GM03348 (cell line): ENCODE data around the gene LPP.
"Not testable (repeated sequence)": the region's sequence is repeated elsewhere in the genome, so short reads cannot be mapped to it uniquely, and the experiment has no call there.

ENCODE experiments used
- DNase-seq: peaks from one replicate; pipeline ENCODE4 v3.0.0; 2012; ENCODE audit warnings: low spot score

LPP gene

GRCh38 chr3:188683032-188683521, 529.1 kb downstream of the LPP start:
- peak; percentile 58 for DNase-seq

GRCh38 chr3:188684276-188684675, 530.3 kb downstream of the LPP start:
- DNase-seq = no peak

- DNase-seq = no peak
These were observed 531.8 kb downstream of the LPP start for GRCh38 chr3:188685789-188686188.

GRCh38 chr3:188686324-188686723, 532.4 kb downstream of the LPP start:
- no peak for DNase-seq

- DNase-seq = peak; percentile 17
These were observed 533.4 kb downstream of the LPP start for GRCh38 chr3:188687389-188687788.

GRCh38 chr3:188689101-188689574, 535.2 kb downstream of the LPP start:
- peak; percentile 70 for DNase-seq

- no peak for DNase-seq
These were observed 536.1 kb downstream of the LPP start for GRCh38 chr3:188690064-188690463.

GRCh38 chr3:188691004-188691403, 537.0 kb downstream of the LPP start:
- no peak for DNase-seq

- DNase-seq = no peak
These were observed 537.7 kb downstream of the LPP start for GRCh38 chr3:188691665-188692064.

- no peak for DNase-seq
These were observed 538.7 kb downstream of the LPP start for GRCh38 chr3:188692700-188693099.

GRCh38 chr3:188693435-188693834, 539.5 kb downstream of the LPP start:
- no peak for DNase-seq

- no peak for DNase-seq
These were observed 541.3 kb downstream of the LPP start for GRCh38 chr3:188695241-188695640.

GRCh38 chr3:188697127-188697526, 543.2 kb downstream of the LPP start:
- DNase-seq = no peak

- no peak for DNase-seq
These were observed 544.5 kb downstream of the LPP start for GRCh38 chr3:188698436-188698835.

- no peak for DNase-seq
These were observed 546.5 kb downstream of the LPP start for GRCh38 chr3:188700501-188700900.

GRCh38 chr3:188700918-188701317, 547.0 kb downstream of the LPP start:
- no peak for DNase-seq

GRCh38 chr3:188701485-188701969, 547.6 kb downstream of the LPP start:
- no peak for DNase-seq

- not testable (repeated sequence) for DNase-seq
These were observed 548.1 kb downstream of the LPP start for GRCh38 chr3:188702028-188702427.

- DNase-seq = peak; percentile 30
These were observed 552.2 kb downstream of the LPP start for GRCh38 chr3:188706176-188706575.

- DNase-seq = peak; percentile 35
These were observed 552.6 kb downstream of the LPP start for GRCh38 chr3:188706599-188706998.

GRCh38 chr3:188707381-188708288, 553.7 kb downstream of the LPP start:
- no peak for DNase-seq

- no peak for DNase-seq
These were observed 557.9 kb downstream of the LPP start for GRCh38 chr3:188711881-188712247.

- DNase-seq = peak; percentile 14
These were observed 558.4 kb downstream of the LPP start for GRCh38 chr3:188712248-188712924.
